RWPE2 (cell line): ENCODE data around the gene NLRP10.
"Not testable (repeated sequence)": the region's sequence is repeated elsewhere in the genome, so short reads cannot be mapped to it uniquely, and the experiment has no call there.

Source experiments
- ATAC-seq: fragments of 200-7000 bp; cut with Tn5 transposase; 3 replicates; pipeline ENCODE4 v1.9.1; 2021; ENCODE audit warnings: low read depth
- DNase-seq: peaks from one replicate; pipeline ENCODE4 v3.0.0-alpha.2; 2020; ENCODE audit warnings: low spot score
- H3K27ac ChIP-seq: fragments of 450-650 bp; 2 replicates; pipeline ENCODE4 v1.5.1; 2017; ENCODE audit warnings: mild to moderate bottlenecking; ENCODE audit not compliant: poor library complexity, severe bottlenecking
- H3K27me3 ChIP-seq: fragments of 250-450 bp; sonication (Bioruptor Pico); 2 replicates; pipeline ENCODE4 v1.5.1; 2021; ENCODE audit warnings: mild to moderate bottlenecking, moderate library complexity; ENCODE audit not compliant: insufficient read depth, poor library complexity, severe bottlenecking
- H3K36me3 ChIP-seq: fragments of 250-450 bp; sonication (Bioruptor Pico); 2 replicates; pipeline ENCODE4 v1.5.1; 2020; ENCODE audit warnings: low read depth, mild to moderate bottlenecking, moderate library complexity
- H3K4me1 ChIP-seq: fragments of 250-450 bp; sonication (Bioruptor Pico); 2 replicates; pipeline ENCODE4 v1.5.1; 2021; ENCODE audit warnings: mild to moderate bottlenecking, moderate library complexity; ENCODE audit not compliant: insufficient read depth, poor library complexity, severe bottlenecking
- H3K4me3 ChIP-seq: fragments of 250-450 bp; sonication (Bioruptor Pico); 2 replicates; pipeline ENCODE4 v1.5.1; 2021; ENCODE audit warnings: mild to moderate bottlenecking, moderate library complexity; ENCODE audit not compliant: severe bottlenecking
- H3K9me3 ChIP-seq: fragments of 250-450 bp; sonication (Bioruptor Pico); 2 replicates; pipeline ENCODE4 v1.5.1; 2021; ENCODE audit warnings: mild to moderate bottlenecking, moderate library complexity; ENCODE audit not compliant: severe bottlenecking
- CTCF ChIP-seq: fragments of 450-650 bp; IDR thresholded peaks from one replicate; pipeline ENCODE4 v1.5.1; 2017; ENCODE audit warnings: mild to moderate bottlenecking, moderate library complexity; ENCODE audit not compliant: poor library complexity, severe bottlenecking

NLRP10 gene

DNA sequence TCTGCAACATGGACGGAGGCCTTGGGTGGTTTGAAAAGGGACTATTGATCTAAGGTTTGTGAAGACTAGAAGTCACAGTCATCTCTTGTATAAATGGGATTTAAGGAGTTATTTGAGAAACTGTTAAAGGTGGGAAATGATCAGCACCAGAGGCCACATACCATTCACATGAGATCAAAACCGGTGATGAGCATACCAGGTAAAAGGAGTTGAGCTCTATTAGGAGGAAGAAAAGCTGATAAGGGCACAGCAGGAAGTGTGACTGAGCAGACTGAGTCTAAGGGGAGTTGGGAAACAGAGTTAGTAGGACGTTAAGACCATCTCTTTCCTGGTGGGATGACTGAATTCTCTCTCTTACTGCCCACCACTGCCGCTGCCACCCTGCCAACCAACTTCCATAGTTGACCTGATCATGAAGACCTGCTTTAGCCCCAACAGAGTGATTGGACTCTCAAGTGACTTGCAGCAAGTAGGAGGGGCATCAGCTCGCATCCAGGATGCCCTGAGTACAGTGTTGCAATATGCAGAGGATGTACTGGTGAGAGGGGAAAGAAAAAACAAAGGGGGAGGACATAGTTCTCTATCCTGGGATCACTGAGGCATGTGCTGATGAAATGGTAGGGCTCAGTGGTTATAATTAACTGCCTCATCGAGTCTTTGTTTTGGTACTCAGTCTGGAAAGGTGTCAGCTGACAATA, 29.5 kb upstream of the NLRP10 start:
- ATAC-seq (no peak), DNase-seq (no peak)
- H3K4me1 ChIP-seq: no peaks in the 10 kb centered on the region
- H3K36me3 ChIP-seq: peaks cover 90% of the 10 kb centered on the region
- no peak overlapping the region for H3K27ac ChIP-seq
- no peak for TF ChIP-seq CTCF
- no peaks in the 10 kb centered on the region for H3K9me3 ChIP-seq
- no peaks in the 10 kb centered on the region for H3K27me3 ChIP-seq
- no peak overlapping the region for H3K4me3 ChIP-seq

DNA sequence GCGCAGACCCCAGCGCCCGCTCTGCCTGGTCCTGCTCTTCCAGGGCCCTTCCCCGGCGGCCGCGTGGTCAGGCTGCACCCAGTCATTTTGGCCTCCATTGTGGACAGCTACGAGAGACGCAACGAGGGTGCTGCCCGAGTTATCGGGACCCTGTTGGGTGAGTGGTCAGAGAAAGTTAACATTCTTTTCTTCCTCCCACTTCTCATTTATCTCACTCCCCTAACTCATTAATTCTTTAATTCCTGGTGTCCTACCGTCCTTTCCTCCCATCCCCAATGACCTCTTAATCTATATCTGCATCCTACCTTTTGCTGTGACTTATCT, 22.3 kb upstream of the NLRP10 start:
- Histone ChIP-seq H3K4me1 (peaks cover 13% of the 10 kb centered on the region), H3K27ac (peak overlapping the region; percentile 34), H3K4me3 (peak overlapping the region; percentile 63), H3K36me3 (peaks cover 44% of the 10 kb centered on the region)
- H3K9me3 ChIP-seq, H3K27me3 ChIP-seq, DNase-seq: not testable (repeated sequence)
- ATAC-seq: peak; percentile 32

- H3K27ac ChIP-seq: peak within 1 kb of the TSS; percentile 34
Measured at GRCh38 chr11:7986768-7987559, 21.7 kb upstream of the NLRP10 start, which contains the start of gene EIF3F. EIF3F (plus strand) TSS chr11:7987337; CDS start chr11:7987353, 16 bp downstream.

GRCh38 chr11:7983832-7984590, 18.8 kb upstream of the NLRP10 start:
- H3K27me3 ChIP-seq: no peaks in the 10 kb centered on the region
- peaks cover 8% of the 10 kb centered on the region for H3K4me1 ChIP-seq
- no peak overlapping the region for H3K4me3 ChIP-seq
- no peak for DNase-seq
- no peak for TF ChIP-seq CTCF
- no peaks in the 10 kb centered on the region for H3K9me3 ChIP-seq
- H3K27ac ChIP-seq: no peak overlapping the region
- peaks cover 10% of the 10 kb centered on the region for H3K36me3 ChIP-seq
- no peak for ATAC-seq

More at GRCh38 chr11:7986768-7987559, 21.7 kb upstream of the NLRP10 start, which contains the start of gene EIF3F:
- H3K4me3 ChIP-seq: peak within 1 kb of the TSS; percentile 63
- H3K36me3 ChIP-seq: peaks cover 38% of the 10 kb centered on the region
- no peaks in the 10 kb centered on the region for H3K27me3 ChIP-seq
- no peaks in the 10 kb centered on the region for H3K9me3 ChIP-seq
- peak; percentile 97 for TF ChIP-seq CTCF
- H3K4me1 ChIP-seq: peaks cover 13% of the 10 kb centered on the region
- ATAC-seq: peak; percentile 98
- DNase-seq: peak; percentile 88

DNA sequence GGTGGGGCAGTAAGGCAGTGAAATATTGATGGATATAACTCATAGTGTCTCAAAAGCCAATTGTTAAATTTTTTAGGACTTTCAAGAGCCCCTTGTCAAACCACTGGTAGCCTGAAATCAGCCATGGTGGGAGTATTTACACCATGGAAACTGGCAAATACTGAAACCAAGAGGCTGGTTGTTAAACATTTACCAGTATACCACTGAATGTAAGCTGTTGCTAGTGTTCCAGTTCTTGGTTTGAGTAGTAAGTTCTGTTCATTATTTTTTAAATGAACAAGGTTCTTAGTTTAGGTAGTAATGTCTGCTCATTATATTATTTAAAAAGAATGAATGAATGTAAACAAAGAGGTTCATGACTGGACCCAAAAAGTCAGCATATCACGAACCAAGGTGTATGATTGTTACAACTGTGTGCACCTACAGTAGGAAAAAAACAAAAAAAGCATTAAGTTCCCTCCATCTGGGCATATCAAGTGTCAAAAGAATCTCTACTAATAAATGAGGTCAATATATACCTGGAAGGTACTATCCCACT, 17.4 kb upstream of the NLRP10 start:
- TF ChIP-seq CTCF: no peak
- H3K4me3 ChIP-seq: no peak overlapping the region
- DNase-seq: no peak
- ATAC-seq: no peak
- no peaks in the 10 kb centered on the region for H3K36me3 ChIP-seq
- no peaks in the 10 kb centered on the region for H3K9me3 ChIP-seq
- no peak overlapping the region for H3K27ac ChIP-seq
- H3K27me3 ChIP-seq: no peaks in the 10 kb centered on the region
- H3K4me1 ChIP-seq: peaks cover 12% of the 10 kb centered on the region
